ENCODE results near the gene TACC3.

DNA sequence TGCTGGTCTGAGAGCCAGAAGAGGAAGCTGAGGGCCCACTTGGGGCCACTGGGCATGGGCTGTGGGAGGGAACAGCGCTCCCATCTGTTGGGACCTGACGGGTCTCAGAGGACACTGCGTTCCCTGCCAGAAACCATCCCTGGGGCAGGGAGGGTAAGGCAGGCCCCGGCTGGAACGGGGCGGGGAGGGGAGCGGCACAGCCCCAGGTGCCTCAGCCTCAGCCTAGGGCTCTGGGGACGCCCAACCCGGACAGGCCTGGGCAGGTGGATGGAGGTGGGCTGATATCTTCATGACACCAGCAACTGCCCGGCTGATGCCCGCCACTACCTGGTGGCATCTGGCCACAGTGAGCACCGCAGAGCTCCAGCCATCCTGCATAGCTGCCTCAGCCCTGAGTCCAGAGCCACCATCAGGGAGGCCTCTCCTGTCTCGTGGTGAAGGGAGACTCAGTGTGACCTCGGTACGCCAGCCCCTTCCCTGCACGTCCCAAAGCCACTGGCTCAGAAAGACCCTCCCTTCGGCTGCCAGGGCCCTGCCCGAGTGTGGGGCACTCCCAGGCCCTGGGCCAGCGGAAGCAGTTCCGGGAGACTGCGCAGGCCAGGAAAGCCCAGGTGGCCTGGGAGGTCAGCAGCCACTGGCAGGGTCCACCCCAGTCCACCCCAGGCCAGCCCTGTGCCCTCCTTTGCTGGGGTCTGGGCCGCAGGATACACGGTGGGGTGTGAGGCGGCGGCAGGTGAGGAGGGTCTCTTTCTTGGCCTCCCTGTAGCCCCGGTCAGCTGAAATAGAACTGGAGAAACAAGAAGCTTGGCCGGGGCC, 37.2 kb downstream of the TACC3 start:
- TF ChIP-seq, protein P1, sequence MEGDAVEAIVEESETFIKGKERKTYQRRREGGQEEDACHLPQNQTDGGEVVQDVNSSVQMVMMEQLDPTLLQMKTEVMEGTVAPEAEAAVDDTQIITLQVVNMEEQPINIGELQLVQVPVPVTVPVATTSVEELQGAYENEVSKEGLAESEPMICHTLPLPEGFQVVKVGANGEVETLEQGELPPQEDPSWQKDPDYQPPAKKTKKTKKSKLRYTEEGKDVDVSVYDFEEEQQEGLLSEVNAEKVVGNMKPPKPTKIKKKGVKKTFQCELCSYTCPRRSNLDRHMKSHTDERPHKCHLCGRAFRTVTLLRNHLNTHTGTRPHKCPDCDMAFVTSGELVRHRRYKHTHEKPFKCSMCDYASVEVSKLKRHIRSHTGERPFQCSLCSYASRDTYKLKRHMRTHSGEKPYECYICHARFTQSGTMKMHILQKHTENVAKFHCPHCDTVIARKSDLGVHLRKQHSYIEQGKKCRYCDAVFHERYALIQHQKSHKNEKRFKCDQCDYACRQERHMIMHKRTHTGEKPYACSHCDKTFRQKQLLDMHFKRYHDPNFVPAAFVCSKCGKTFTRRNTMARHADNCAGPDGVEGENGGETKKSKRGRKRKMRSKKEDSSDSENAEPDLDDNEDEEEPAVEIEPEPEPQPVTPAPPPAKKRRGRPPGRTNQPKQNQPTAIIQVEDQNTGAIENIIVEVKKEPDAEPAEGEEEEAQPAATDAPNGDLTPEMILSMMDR (conservative IDR thresholded peaks at IDR 0.05 in 1 of 2, IDR thresholded peaks at IDR 0.05 in 1 of 2; ENCODE audit: low read depth in 1 of 2, low read length in 2 of 2) = no peak
- no peak for TF ChIP-seq EZH2 (IDR thresholded peaks at IDR 0.05; ENCODE audit: low read length, missing control alignments)

Measured in fibroblast of lung (primary cell).